Measurements from ENCODE around the gene CNTRL. TPM values are rescaled to one million over a fixed set of nuclear protein-coding genes. Genes with fewer than 3 reads are reported as not detected.
"Not testable (repeated sequence)": the region's sequence is repeated elsewhere in the genome, so short reads cannot be mapped to it uniquely, and the experiment has no call there.

Gene CNTRL
- polyA plus RNA-seq, 1 donor from 2014 or later: 16.0 TPM

- Histone ChIP-seq H3K4me3 (ENCODE audit: low read length) (no peak overlapping the region), H3K9me2 (ENCODE audit: insufficient read depth, low read length) (no peaks in the 10 kb centered on the region), H3K27ac (ENCODE audit: low read length) (no peak overlapping the region), H3K27me3 (ENCODE audit: insufficient read depth, low read depth, low read length) (no peaks in the 10 kb centered on the region), H3K36me3 (ENCODE audit: insufficient read depth, low read length) (peaks cover 7% of the 10 kb centered on the region), H3K9ac (ENCODE audit: low read length) (no peak overlapping the region), H3K9me3 (ENCODE audit: low read length) (no peaks in the 10 kb centered on the region), H3F3A (ENCODE audit: insufficient read depth, low read length, poor library complexity, severe bottlenecking) (no peaks in the 10 kb centered on the region), H3K79me2 (replicated peaks; ENCODE audit: insufficient read depth, low read length) (no peaks in the 10 kb centered on the region), H2AFZ (ENCODE audit: low read depth, low read length) (no peak overlapping the region), H3K4me2 (ENCODE audit: low read length) (no peak overlapping the region), H4K20me1 (ENCODE audit: insufficient read depth) (no peaks in the 10 kb centered on the region)
- TF ChIP-seq RAD21 (conservative IDR thresholded peaks at IDR 0.05) (no peak), SMC3 (conservative IDR thresholded peaks at IDR 0.05; ENCODE audit: poor library complexity) (no peak), EP300 (conservative IDR thresholded peaks at IDR 0.05; ENCODE audit: poor library complexity, severe bottlenecking) (no peak), CTCF (IDR thresholded peaks at IDR 0.05; ENCODE audit: poor library complexity, severe bottlenecking) (no peak), MXI1 (conservative IDR thresholded peaks at IDR 0.05; ENCODE audit: poor library complexity, severe bottlenecking) (no peak)
Observed at GRCh38 chr9:121085661-121086060, 10.9 kb downstream of the CNTRL start.

- Histone ChIP-seq H3K27me3 (ENCODE audit: insufficient read depth, low read depth, low read length) (no peaks in the 10 kb centered on the region), H3K9ac (ENCODE audit: low read length) (no peak overlapping the region), H3K4me3 (ENCODE audit: low read length) (no peak overlapping the region), H2AFZ (ENCODE audit: low read depth, low read length) (no peak overlapping the region), H3F3A (ENCODE audit: insufficient read depth, low read length, poor library complexity, severe bottlenecking) (no peaks in the 10 kb centered on the region), H3K36me3 (ENCODE audit: insufficient read depth, low read length) (peaks cover 2% of the 10 kb centered on the region), H4K20me1 (ENCODE audit: insufficient read depth) (no peaks in the 10 kb centered on the region), H3K9me3 (ENCODE audit: low read length) (no peaks in the 10 kb centered on the region), H3K79me2 (replicated peaks; ENCODE audit: insufficient read depth, low read length) (no peaks in the 10 kb centered on the region), H3K9me2 (ENCODE audit: insufficient read depth, low read length) (no peaks in the 10 kb centered on the region), H3K27ac (ENCODE audit: low read length) (no peak overlapping the region), H3K4me2 (ENCODE audit: low read length) (no peak overlapping the region)
- no peak for TF ChIP-seq MXI1 (conservative IDR thresholded peaks at IDR 0.05; ENCODE audit: poor library complexity, severe bottlenecking)
- no peak for TF ChIP-seq EP300 (conservative IDR thresholded peaks at IDR 0.05; ENCODE audit: poor library complexity, severe bottlenecking)
- no peak for TF ChIP-seq EZH2 (IDR thresholded peaks at IDR 0.05; ENCODE audit: borderline replicate concordance, insufficient read depth, low read length, poor library complexity, severe bottlenecking)
- no peak for TF ChIP-seq CTCF (IDR thresholded peaks at IDR 0.05; ENCODE audit: poor library complexity, severe bottlenecking)
- no peak for TF ChIP-seq POLR2AphosphoS5 (IDR thresholded peaks at IDR 0.05)
- TF ChIP-seq SMC3 (conservative IDR thresholded peaks at IDR 0.05; ENCODE audit: poor library complexity): no peak
- no peak for TF ChIP-seq REST (IDR thresholded peaks at IDR 0.05; ENCODE audit: borderline replicate concordance)
- TF ChIP-seq RAD21 (conservative IDR thresholded peaks at IDR 0.05): no peak
- no peak for TF ChIP-seq TAF1 (IDR thresholded peaks at IDR 0.05; ENCODE audit: low read depth)
Observed at GRCh38 chr9:121088576-121088975, 13.8 kb downstream of the CNTRL start.

GRCh38 chr9:121090743-121091142 lies 16.0 kb downstream of the CNTRL start:
- not testable (repeated sequence) for H3K27me3 ChIP-seq (ENCODE audit: insufficient read depth, low read depth, low read length); H3K9ac ChIP-seq (ENCODE audit: low read length); H3F3A ChIP-seq (ENCODE audit: insufficient read depth, low read length, poor library complexity, severe bottlenecking); H3K9me2 ChIP-seq (ENCODE audit: insufficient read depth, low read length); H2AFZ ChIP-seq (ENCODE audit: low read depth, low read length); H3K4me3 ChIP-seq (ENCODE audit: low read length); H3K9me3 ChIP-seq (ENCODE audit: low read length); H3K27ac ChIP-seq (ENCODE audit: low read length); H3K4me2 ChIP-seq (ENCODE audit: low read length); H4K20me1 ChIP-seq (ENCODE audit: insufficient read depth); H3K79me2 ChIP-seq (replicated peaks; ENCODE audit: insufficient read depth, low read length); H3K36me3 ChIP-seq (ENCODE audit: insufficient read depth, low read length)

Data from neural cell (in vitro differentiated cells).